ENCODE measurements around the gene ATP2A3.

ATP2A3 gene

DNA sequence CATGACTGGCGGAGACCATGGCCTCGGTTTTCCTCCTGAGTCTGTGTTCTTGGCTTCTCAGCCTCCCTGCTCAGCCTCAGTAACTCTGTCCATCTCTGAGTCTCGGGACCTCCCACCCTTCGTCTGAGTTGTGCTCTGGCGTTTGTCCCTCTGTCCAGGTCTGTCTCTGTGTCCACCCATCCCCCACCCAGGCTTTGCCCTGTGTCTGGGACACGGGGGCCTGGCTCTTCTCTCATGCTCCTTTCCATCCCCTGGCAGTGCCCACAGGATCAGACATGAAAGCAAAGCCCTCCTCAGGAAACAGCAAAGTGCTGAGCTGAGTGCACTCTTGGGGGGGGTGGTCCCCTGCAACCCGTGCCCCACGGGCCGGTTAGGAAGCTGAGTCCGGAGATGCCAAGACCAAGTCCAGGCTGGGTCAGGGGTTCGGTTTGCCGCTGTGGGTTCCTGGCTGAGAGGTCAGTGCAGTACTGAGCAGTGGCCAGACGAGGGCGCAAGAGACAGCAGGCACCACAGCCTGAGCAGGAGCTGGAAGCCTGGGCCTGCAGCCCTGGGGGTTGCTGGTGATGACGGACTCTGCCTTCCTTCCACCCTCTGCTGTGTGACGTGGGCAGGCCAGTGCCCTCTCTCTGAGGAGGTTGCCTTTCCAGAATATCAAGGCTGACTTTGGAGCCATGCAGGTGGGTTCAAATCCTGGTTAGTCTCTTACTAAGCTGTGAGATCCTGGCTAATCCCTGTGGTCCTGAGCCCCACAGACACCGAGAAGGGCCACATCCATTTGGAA is 50.5 kb downstream of the ATP2A3 start:
- peak; percentile 98 for TF ChIP-seq CTCF (IDR thresholded peaks at IDR 0.05; ENCODE audit: low read depth, low read length)
- DNase-seq (ENCODE audit: extremely low read depth, low read depth), result no peak

- no peak for TF ChIP-seq CTCF (IDR thresholded peaks at IDR 0.05; ENCODE audit: low read depth, low read length)
- no peak for DNase-seq (ENCODE audit: extremely low read depth, low read depth)
These were observed 51.4 kb downstream of the ATP2A3 start for GRCh38 chr17:3912827-3913226.

DNA sequence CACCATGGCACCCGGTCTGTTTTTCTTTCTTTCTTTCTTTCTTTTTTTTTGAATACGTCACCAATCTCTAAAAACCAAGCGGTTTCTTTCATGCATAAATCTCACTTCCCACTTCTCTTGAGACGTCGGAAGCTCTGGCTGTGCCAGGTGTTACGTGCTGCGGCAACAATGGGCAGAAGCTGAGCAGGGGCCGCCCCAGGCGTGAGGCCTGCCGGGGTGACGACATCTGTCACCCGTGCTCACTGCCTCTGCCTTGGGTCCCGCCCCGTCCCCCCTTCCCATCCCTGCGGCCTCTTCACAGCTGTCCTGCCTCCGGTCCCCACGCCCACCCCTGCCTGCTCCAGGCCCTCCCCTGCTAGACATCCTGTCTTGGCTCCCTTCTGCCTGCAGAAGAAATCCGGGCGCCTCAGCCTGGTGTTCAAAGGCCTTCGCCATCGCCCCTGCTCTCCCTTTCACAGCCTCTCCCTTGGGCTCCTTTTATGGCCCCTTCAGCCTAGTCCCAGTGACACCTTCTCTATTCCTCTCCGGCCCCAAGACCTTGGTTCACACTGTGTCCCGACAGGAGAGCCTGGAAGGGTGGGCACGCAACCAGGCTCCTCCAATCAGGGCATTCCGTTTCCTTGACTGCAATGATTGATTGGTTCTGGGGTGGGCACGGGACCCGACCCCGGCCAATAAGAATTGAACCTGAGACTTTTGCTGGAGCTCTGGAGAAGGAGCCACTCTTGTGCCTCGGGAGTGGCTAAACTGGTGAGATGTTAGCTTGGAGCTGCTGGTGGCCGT is 52.8 kb downstream of the ATP2A3 start:
- no peak for DNase-seq (ENCODE audit: extremely low read depth, low read depth)

GRCh38 chr17:3910420-3911270 is 53.6 kb downstream of the ATP2A3 start:
- TF ChIP-seq CTCF (IDR thresholded peaks at IDR 0.05; ENCODE audit: low read depth, low read length), result no peak
- no peak for DNase-seq (ENCODE audit: extremely low read depth, low read depth)

More for the DNA sequence above, 52.8 kb downstream of the ATP2A3 start:
- TF ChIP-seq CTCF (IDR thresholded peaks at IDR 0.05; ENCODE audit: low read depth, low read length), result no peak

DNA sequence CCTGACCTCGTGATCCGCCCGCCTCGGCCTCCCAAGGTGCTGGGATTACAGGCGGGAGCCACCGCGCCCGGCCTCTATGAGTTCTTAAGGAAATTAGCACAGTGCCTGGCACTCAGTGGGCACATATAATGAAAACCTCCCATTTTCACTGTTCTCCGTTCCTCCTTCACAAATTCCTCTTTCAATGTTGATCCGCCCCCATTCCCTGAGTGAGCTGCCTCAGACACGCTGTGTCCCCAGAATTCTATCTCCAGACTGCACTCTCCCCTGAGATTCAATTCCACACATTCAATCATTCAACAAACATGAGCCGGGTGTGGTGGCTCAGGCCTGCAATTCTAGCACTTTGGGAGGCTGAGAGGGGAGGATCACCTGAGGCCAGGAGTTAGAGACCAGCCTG is 55.0 kb downstream of the ATP2A3 start:
- TF ChIP-seq CTCF (IDR thresholded peaks at IDR 0.05; ENCODE audit: low read depth, low read length), result no peak
- no peak for DNase-seq (ENCODE audit: extremely low read depth, low read depth)

DNA sequence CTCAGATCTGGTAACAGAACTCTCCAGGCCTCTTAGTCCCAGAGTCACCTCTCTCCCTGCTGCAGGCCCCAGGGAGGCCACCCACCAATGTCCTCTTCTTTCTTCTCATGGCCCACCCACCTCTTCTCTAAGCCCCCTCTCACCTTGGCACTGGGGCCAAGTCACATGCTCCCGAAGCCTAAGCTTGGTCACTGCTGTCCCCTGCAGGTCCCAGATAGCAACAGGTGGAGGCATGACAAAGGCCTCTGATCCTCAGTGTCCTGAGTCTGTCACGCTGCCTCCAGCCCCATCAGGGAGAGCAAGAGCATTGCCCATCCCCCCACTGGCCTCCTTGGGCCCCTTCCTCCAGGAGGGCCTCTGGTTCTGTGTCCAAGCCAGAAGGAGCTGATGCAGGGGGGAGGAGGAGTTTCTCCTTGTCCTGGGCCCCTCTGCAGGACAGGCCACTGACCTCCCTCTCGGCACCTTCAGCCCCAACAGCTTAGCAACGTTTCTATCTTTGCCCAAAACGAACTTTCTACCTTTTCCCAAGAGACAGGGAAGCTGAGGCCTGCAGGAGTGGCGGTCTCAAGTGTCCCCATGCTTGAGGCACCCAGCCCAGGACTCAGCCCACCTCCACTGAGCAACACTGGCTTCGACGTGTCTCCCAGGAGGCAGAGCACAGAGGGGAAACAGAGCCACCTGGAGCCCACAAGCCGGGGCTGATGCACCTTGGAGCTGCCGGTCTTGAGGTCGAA is 56.6 kb downstream of the ATP2A3 start:
- peak; percentile 17 for TF ChIP-seq CTCF (IDR thresholded peaks at IDR 0.05; ENCODE audit: low read depth, low read length)
- no peak for DNase-seq (ENCODE audit: extremely low read depth, low read depth)
